ENCODE measurements around the gene RNF114. TPM values are rescaled to one million over a fixed set of nuclear protein-coding genes. Genes with fewer than 3 reads are reported as not detected.
"Not testable (repeated sequence)": the region's sequence is repeated elsewhere in the genome, so short reads cannot be mapped to it uniquely, and the experiment has no call there.

RNF114 gene
- total RNA-seq, 2 donors from 2014 or later, result 99.2 to 113 TPM

GRCh38 chr20:49970498-49970897, 34.3 kb downstream of the RNF114 start:
- Mint-ChIP-seq H3K27ac (no peak overlapping the region), H3K4me1 (ENCODE audit: low read depth) (no peaks in the 10 kb centered on the region), H3K4me3 (no peak overlapping the region), H3K9me3 (no peaks in the 10 kb centered on the region), H3K36me3 (ENCODE audit: insufficient read depth in 2 of 2) (no peaks in the 10 kb centered on the region), H3K27me3 (ENCODE audit: low read depth) (no peaks in the 10 kb centered on the region)
- ATAC-seq (replicated peaks in 1 of 2), result no peak
- DNase-seq, result no peak

GRCh38 chr20:49973981-49974380, 37.8 kb downstream of the RNF114 start:
- H3K9me3 Mint-ChIP-seq, result no peaks in the 10 kb centered on the region
- no peak overlapping the region for H3K27ac Mint-ChIP-seq
- ATAC-seq (replicated peaks in 1 of 2), result no peak
- peaks cover 7% of the 10 kb centered on the region for H3K27me3 Mint-ChIP-seq (ENCODE audit: low read depth)
- H3K4me1 Mint-ChIP-seq (ENCODE audit: low read depth), result no peaks in the 10 kb centered on the region
- H3K36me3 Mint-ChIP-seq (ENCODE audit: insufficient read depth in 2 of 2), result no peaks in the 10 kb centered on the region
- H3K4me3 Mint-ChIP-seq, result no peak overlapping the region
- no peak for DNase-seq

DNA sequence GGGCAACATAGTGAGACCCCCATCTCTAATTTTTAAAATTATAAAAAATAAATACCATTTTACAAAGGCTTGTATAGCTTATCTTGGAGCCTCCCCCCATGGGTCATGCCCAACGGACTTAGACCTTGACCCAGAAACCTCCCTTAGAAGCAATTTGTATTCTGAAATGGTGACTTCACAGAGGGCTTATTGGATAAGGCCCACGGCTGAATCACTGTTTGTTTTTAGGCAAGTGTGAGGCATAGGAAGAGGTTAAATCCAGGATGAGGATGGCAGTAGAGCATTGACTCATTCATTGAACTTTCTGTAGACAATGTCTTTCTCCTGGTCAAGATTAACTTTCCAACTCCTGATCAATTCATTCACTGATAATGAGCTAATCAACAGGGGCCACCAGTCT, 40.3 kb downstream of the RNF114 start:
- Mint-ChIP-seq H3K27ac (no peak overlapping the region), H3K9me3 (no peaks in the 10 kb centered on the region), H3K27me3 (ENCODE audit: low read depth) (peaks cover 27% of the 10 kb centered on the region), H3K4me3 (no peak overlapping the region), H3K36me3 (ENCODE audit: insufficient read depth in 2 of 2) (no peaks in the 10 kb centered on the region), H3K4me1 (ENCODE audit: low read depth) (peaks cover 12% of the 10 kb centered on the region)
- DNase-seq, result no peak
- ATAC-seq (replicated peaks in 1 of 2), result no peak

DNA sequence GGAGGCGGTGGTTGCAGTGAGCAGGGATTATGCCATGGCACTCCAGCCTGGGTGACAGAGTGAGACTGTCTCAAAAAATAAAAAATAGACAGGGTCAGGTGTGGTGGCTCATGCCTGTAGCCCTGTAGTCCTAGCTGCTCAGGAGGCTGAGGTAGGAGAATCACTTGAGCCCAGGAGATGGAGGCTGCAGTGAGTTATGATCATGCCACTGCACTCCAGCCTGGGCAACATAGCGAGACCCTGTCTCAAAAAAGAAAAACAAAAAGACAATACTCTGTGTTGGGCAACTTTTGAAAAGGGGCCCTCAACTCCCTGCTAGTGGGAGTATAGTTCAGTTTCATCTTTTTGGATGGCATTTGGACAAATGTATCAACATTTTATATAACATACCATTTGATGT, 41.5 kb downstream of the RNF114 start:
- not testable (repeated sequence) for H3K36me3 Mint-ChIP-seq (ENCODE audit: insufficient read depth in 2 of 2); H3K27ac Mint-ChIP-seq; DNase-seq; ATAC-seq (replicated peaks in 1 of 2); H3K9me3 Mint-ChIP-seq; H3K4me3 Mint-ChIP-seq
- Mint-ChIP-seq H3K4me1 (ENCODE audit: low read depth) (peaks cover 17% of the 10 kb centered on the region), H3K27me3 (ENCODE audit: low read depth) (peaks cover 35% of the 10 kb centered on the region)

GRCh38 chr20:49978685-49979029, 42.5 kb downstream of the RNF114 start:
- DNase-seq (no peak), ATAC-seq (replicated peaks in 1 of 2) (no peak)
- no peaks in the 10 kb centered on the region for H3K9me3 Mint-ChIP-seq
- H3K36me3 Mint-ChIP-seq (ENCODE audit: insufficient read depth in 2 of 2), result no peaks in the 10 kb centered on the region
- peaks cover 35% of the 10 kb centered on the region for H3K27me3 Mint-ChIP-seq (ENCODE audit: low read depth)
- no peak overlapping the region for H3K4me3 Mint-ChIP-seq
- no peak overlapping the region for H3K27ac Mint-ChIP-seq
- H3K4me1 Mint-ChIP-seq (ENCODE audit: low read depth), result peaks cover 26% of the 10 kb centered on the region

GRCh38 chr20:49979030-49979832, 43.0 kb downstream of the RNF114 start:
- H3K4me3 Mint-ChIP-seq, result peak overlapping the region in 1 of 2 donors; percentile 15
- peak; percentile 51 to 58 for ATAC-seq (replicated peaks in 1 of 2)

DNA sequence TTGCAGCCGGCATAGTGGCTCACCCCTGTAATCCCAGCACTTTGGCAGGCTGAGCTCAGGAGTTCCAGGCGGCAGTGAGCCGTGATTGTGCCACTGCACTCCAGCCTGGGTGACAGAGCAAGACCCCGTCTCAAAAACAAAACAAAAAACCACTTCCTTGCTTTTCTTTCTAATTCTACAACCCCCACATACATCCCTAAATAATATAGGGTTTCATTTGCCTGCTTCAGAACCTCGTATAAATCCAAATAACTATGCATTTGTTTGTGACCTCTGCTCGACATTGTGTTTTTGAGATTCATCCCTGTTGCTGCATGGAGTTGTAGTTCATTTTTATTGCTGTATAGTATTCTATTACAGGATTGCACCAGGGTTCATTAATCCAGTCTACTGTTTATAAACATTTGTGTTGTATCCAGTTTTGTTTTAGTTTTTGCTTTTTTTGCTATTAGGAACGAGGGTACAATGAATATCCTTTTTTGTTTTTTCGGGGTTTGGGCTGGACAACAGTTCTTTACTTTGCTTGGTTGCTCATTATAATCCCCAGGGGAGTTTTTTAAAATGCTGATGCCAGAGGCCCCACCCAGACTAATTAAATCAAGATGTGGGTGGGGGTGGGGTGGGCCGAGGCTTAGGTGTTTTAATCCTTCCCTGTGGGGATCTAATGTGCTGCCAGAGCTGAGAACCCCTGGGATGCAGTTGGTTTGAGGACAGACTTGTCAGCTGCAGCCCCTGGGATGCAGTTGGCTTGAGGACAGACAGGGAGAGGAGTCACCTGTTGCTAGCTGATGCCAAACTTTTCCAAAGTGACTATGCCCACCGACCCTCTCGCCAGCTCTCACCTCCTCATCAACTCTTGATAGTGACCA, 44.2 kb downstream of the RNF114 start:
- Mint-ChIP-seq H3K27me3 (ENCODE audit: low read depth) (peaks cover 35% of the 10 kb centered on the region), H3K27ac (no peak overlapping the region), H3K4me1 (ENCODE audit: low read depth) (peaks cover 32% of the 10 kb centered on the region), H3K9me3 (no peaks in the 10 kb centered on the region), H3K36me3 (ENCODE audit: insufficient read depth in 2 of 2) (no peaks in the 10 kb centered on the region), H3K4me3 (no peak overlapping the region)
- DNase-seq, result no peak
- ATAC-seq (replicated peaks in 1 of 2), result no peak

More at GRCh38 chr20:49979030-49979832, 43.0 kb downstream of the RNF114 start:
- Mint-ChIP-seq H3K4me1 (ENCODE audit: low read depth) (peaks cover 32% of the 10 kb centered on the region), H3K27me3 (ENCODE audit: low read depth) (peaks cover 35% of the 10 kb centered on the region), H3K27ac (no peak overlapping the region), H3K9me3 (no peaks in the 10 kb centered on the region), H3K36me3 (ENCODE audit: insufficient read depth in 2 of 2) (no peaks in the 10 kb centered on the region)
- DNase-seq, result peak; percentile 52 to 71

- DNase-seq (no peak), ATAC-seq (replicated peaks in 1 of 2) (no peak)
- Mint-ChIP-seq H3K4me3 (peak overlapping the region; percentile 81 to 82), H3K4me1 (ENCODE audit: low read depth) (peaks cover 32% of the 10 kb centered on the region), H3K27me3 (ENCODE audit: low read depth) (peaks cover 35% of the 10 kb centered on the region), H3K9me3 (no peaks in the 10 kb centered on the region), H3K27ac (no peak overlapping the region), H3K36me3 (ENCODE audit: insufficient read depth in 2 of 2) (no peaks in the 10 kb centered on the region)
These were observed 45.2 kb downstream of the RNF114 start for GRCh38 chr20:49981218-49982071.

DNA sequence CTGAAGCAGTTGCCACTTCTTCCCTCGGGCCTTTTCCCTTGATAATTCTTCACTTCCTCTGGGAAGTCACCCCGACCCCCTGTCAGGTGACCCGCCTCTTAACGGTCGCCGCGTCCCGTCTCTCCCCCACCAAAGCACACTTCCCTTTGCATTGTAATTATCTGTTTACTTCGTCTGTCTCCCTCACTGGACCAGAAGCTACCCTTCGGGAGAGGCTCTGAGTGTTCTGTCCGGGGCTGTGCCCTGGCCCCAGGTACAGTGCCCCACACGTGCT, 45.8 kb downstream of the RNF114 start:
- no peaks in the 10 kb centered on the region for H3K36me3 Mint-ChIP-seq (ENCODE audit: insufficient read depth in 2 of 2)
- H3K4me3 Mint-ChIP-seq, result peak overlapping the region; percentile 81 to 82
- DNase-seq (no peak), ATAC-seq (replicated peaks in 1 of 2) (no peak)
- H3K27me3 Mint-ChIP-seq (ENCODE audit: low read depth), result peaks cover 32% of the 10 kb centered on the region
- H3K4me1 Mint-ChIP-seq (ENCODE audit: low read depth), result peaks cover 32% of the 10 kb centered on the region
- H3K9me3 Mint-ChIP-seq, result no peaks in the 10 kb centered on the region
- H3K27ac Mint-ChIP-seq, result no peak overlapping the region

- Mint-ChIP-seq H3K4me1 (ENCODE audit: low read depth) (peaks cover 32% of the 10 kb centered on the region), H3K9me3 (no peaks in the 10 kb centered on the region), H3K27ac (no peak within 1 kb of the TSS), H3K36me3 (ENCODE audit: insufficient read depth in 2 of 2) (no peaks in the 10 kb centered on the region), H3K27me3 (ENCODE audit: low read depth) (peaks cover 27% of the 10 kb centered on the region), H3K4me3 (peak within 1 kb of the TSS; percentile 81 to 82)
- ATAC-seq (replicated peaks in 1 of 2), result peak; percentile 93
- DNase-seq, result peak; percentile 83 to 88
These were observed 46.3 kb downstream of the RNF114 start, which contains the start of gene SNAI1 for GRCh38 chr20:49982346-49983122. TSS of gene SNAI1 (plus strand) at chr20:49982980. CDS start at chr20:49983060, 80 bp downstream.

- Mint-ChIP-seq H3K4me3 (peak overlapping the region; percentile 71 to 79), H3K27ac (no peak overlapping the region), H3K27me3 (ENCODE audit: low read depth) (peaks cover 27% of the 10 kb centered on the region), H3K9me3 (no peaks in the 10 kb centered on the region), H3K4me1 (ENCODE audit: low read depth) (peaks cover 32% of the 10 kb centered on the region), H3K36me3 (ENCODE audit: insufficient read depth in 2 of 2) (no peaks in the 10 kb centered on the region)
- no peak for ATAC-seq (replicated peaks in 1 of 2)
- DNase-seq, result no peak
These were observed 47.1 kb downstream of the RNF114 start for GRCh38 chr20:49983123-49983847.

All from activated T-cell treated with anti-CD3 and anti-CD28 coated beads, Interleukin-2, amount 50 U/mL, for 72 hours (primary cell).